GM12891 (cell line): ENCODE data around the gene ARHGAP21.

Source experiments
- POLR2A ChIP-seq: IDR thresholded peaks from 2 replicates; pipeline ENCODE4 v1.6.1; 2011; ENCODE audit warnings: low read depth, low read length, control low read depth
- POLR2AphosphoS5 ChIP-seq: IDR thresholded peaks from 2 replicates; pipeline ENCODE4 v1.6.1; 2011; ENCODE audit warnings: low read depth, low read length, control low read depth
- POU2F2 ChIP-seq: IDR thresholded peaks from 2 replicates; pipeline ENCODE4 v1.6.1; 2011; ENCODE audit warnings: low read depth, mild to moderate bottlenecking, control low read depth, low read length, moderate library complexity
- SPI1 ChIP-seq: IDR thresholded peaks from 2 replicates; pipeline ENCODE4 v1.6.1; 2011; ENCODE audit warnings: low read depth, low read length, control low read depth
- TAF1 ChIP-seq: IDR thresholded peaks from 2 replicates; pipeline ENCODE4 v1.6.1; 2011; ENCODE audit warnings: low read depth, low read length, control low read depth

DNA sequence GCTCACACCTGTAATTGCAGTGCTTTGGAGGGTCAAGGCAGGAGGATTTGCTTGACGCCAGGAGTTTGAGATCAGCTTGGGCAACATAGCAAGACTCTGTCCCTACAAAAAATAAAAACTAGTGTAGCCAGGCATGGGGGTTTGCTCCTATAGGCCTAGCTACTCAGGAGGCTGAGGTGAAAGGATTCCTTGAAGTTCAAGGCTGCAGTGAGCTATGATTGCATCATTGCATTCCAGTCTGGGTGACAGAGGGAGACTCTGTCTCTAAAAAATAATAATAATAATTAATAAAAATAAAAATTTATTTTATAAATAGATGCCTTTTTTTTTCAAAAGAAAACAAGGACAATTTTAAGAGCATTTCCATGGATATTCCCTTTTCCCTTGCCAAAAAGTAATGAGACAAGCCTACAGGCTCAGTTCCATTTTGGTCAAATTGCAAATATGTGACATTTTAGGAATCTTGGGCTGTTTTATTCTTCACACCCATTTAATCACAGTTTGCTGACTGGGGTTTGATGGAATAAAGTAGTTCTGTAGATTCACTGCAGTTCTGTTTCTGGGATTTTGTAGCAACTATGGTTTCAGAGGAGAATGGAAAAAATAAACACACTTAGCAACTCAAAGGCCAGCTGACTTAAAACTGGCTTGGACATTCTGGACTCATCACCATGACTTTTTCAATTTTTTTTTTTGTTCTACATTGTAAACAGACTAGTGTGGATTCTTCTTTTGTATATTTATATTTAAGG is 48.4 kb upstream of the ARHGAP21 start:
- TF ChIP-seq TAF1: no peak
- TF ChIP-seq POLR2AphosphoS5: no peak
- no peak for TF ChIP-seq POLR2A
- no peak for TF ChIP-seq SPI1
- TF ChIP-seq POU2F2: no peak
